Measurements from ENCODE around the gene ASPG. TPM values are rescaled to one million over a fixed set of nuclear protein-coding genes. Genes with fewer than 3 reads are reported as not detected.

ASPG gene
- total and polyA plus RNA-seq, 2 donors (not counting 3 experiments of a cell fraction or from before 2014, with no cell fraction given): not detected

GRCh38 chr14:104101086-104101621, 15.7 kb downstream of the ASPG start:
- H3K79me2 ChIP-seq (ENCODE audit: control insufficient read depth, insufficient read depth, low read length): no peaks in the 10 kb centered on the region
- H2AFZ ChIP-seq (ENCODE audit: low read depth, low read length): no peak overlapping the region
- H3K36me3 ChIP-seq (ENCODE audit: control insufficient read depth in 2 of 2, extremely low read depth in 1 of 2, insufficient read depth in 2 of 2, low read length in 2 of 2): no peaks in the 10 kb centered on the region
- H3K4me1 ChIP-seq (ENCODE audit: control insufficient read depth, extremely low read depth, insufficient read depth, low read length): no peaks in the 10 kb centered on the region
- no TSS peak for BruUV-seq (replicated peaks)
- FAIRE-seq (no peak), DNase-seq (ENCODE audit: low read depth, low spot score) (no peak)
- no peaks in the 10 kb centered on the region for H4K20me1 ChIP-seq (replicated peaks; ENCODE audit: control insufficient read depth, extremely low read depth, insufficient read depth, low read length)
- no peaks in the 10 kb centered on the region for H3K9me1 ChIP-seq (replicated peaks; ENCODE audit: control insufficient read depth, extremely low read depth, insufficient read depth, low read length)
- no peaks in the 10 kb centered on the region for H3K27me3 ChIP-seq (ENCODE audit: control insufficient read depth in 2 of 2, insufficient read depth in 2 of 2, low read length in 2 of 2)
- H3K9me3 ChIP-seq (replicated peaks; ENCODE audit: control insufficient read depth, insufficient read depth, low read length): no peaks in the 10 kb centered on the region
- CTCF ChIA-PET: interaction anchor here (1.4 kb wide), 1 partner anchor 463 kb away, joined by 4 read pairs; no protein-coding TSS in a partner anchor
- POLR2A ChIA-PET: no interaction called here
- dilution Hi-C loops (cut with MboI; ENCODE audit: extremely low pct_ligation_motif_present, low sequenced_read_pairs): no loop called here
- no peak overlapping the region for H3K4me3 ChIP-seq (replicated peaks in 1 of 3; ENCODE audit: insufficient read depth in 1 of 3, low read depth in 1 of 3, low read length in 3 of 3)
- H3K27ac ChIP-seq (ENCODE audit: insufficient read depth, low read depth, low read length): no peak overlapping the region
- TF ChIP-seq POLR2A (IDR thresholded peaks at IDR 0.05; ENCODE audit: low read depth, low read length): no peak
- intact Hi-C loops (cut with micrococcal nuclease): no loop called here
- no peak overlapping the region for H3K4me2 ChIP-seq (ENCODE audit: insufficient read depth, low read length)
- H3K9ac ChIP-seq (replicated peaks; ENCODE audit: extremely low read depth, insufficient read depth, low read length): no peak overlapping the region

- intact Hi-C loops (cut with micrococcal nuclease): no loop called here
- no peaks in the 10 kb centered on the region for H4K20me1 ChIP-seq (replicated peaks; ENCODE audit: control insufficient read depth, extremely low read depth, insufficient read depth, low read length)
- DNase-seq (ENCODE audit: low read depth, low spot score) (no peak), FAIRE-seq (no peak)
- dilution Hi-C loops (cut with MboI; ENCODE audit: extremely low pct_ligation_motif_present, low sequenced_read_pairs): no loop called here
- no peaks in the 10 kb centered on the region for H3K79me2 ChIP-seq (ENCODE audit: control insufficient read depth, insufficient read depth, low read length)
- H3K36me3 ChIP-seq (ENCODE audit: control insufficient read depth in 2 of 2, extremely low read depth in 1 of 2, insufficient read depth in 2 of 2, low read length in 2 of 2): no peaks in the 10 kb centered on the region
- no peaks in the 10 kb centered on the region for H3K27me3 ChIP-seq (ENCODE audit: control insufficient read depth in 2 of 2, insufficient read depth in 2 of 2, low read length in 2 of 2)
- BruUV-seq (replicated peaks): no TSS peak
- H3K27ac ChIP-seq (ENCODE audit: insufficient read depth, low read depth, low read length): no peak overlapping the region
- H3K9ac ChIP-seq (replicated peaks; ENCODE audit: extremely low read depth, insufficient read depth, low read length): no peak overlapping the region
- H3K9me3 ChIP-seq (replicated peaks; ENCODE audit: control insufficient read depth, insufficient read depth, low read length): no peaks in the 10 kb centered on the region
- TF ChIP-seq POLR2A (IDR thresholded peaks at IDR 0.05; ENCODE audit: low read depth, low read length) (no peak), EZH2 (IDR thresholded peaks at IDR 0.05; ENCODE audit: borderline replicate concordance, low read depth, low read length, severe bottlenecking) (no peak)
- no peaks in the 10 kb centered on the region for H3K9me1 ChIP-seq (replicated peaks; ENCODE audit: control insufficient read depth, extremely low read depth, insufficient read depth, low read length)
- no peak overlapping the region for H3K4me2 ChIP-seq (ENCODE audit: insufficient read depth, low read length)
- POLR2A ChIA-PET: no interaction called here
- CTCF ChIA-PET: no interaction called here
- no peaks in the 10 kb centered on the region for H3K4me1 ChIP-seq (ENCODE audit: control insufficient read depth, extremely low read depth, insufficient read depth, low read length)
- H2AFZ ChIP-seq (ENCODE audit: low read depth, low read length): no peak overlapping the region
- H3K4me3 ChIP-seq (replicated peaks in 1 of 3; ENCODE audit: insufficient read depth in 1 of 3, low read depth in 1 of 3, low read length in 3 of 3): no peak overlapping the region
Measured at GRCh38 chr14:104101651-104102281, 16.3 kb downstream of the ASPG start.

All from endothelial cell of umbilical vein (primary cell).